SK-N-SH treated with all-trans-retinoic acid at 6 μM for 48 hours (cell line): ENCODE data around the gene RALGPS1.

ENCODE experiments used
- ATAC-seq: fragments of 200-7000 bp; cut with Tn5 transposase; 3 replicates; pipeline ENCODE4 v1.9.1; 2020; ENCODE audit warnings: mild to moderate bottlenecking, moderate library complexity
- BACH2 ChIP-seq: fragments of 250-450 bp; sonication (Bioruptor Pico); IDR thresholded peaks from 2 replicates; pipeline ENCODE4 v1.9.0; 2021; ENCODE audit warnings: mild to moderate bottlenecking, borderline replicate concordance
- CSDC2 ChIP-seq: fragments of 250-450 bp; sonication (Bioruptor Pico); IDR thresholded peaks from 2 replicates; pipeline ENCODE4 v1.5.0; 2020; ENCODE audit warnings: mild to moderate bottlenecking, moderate library complexity
- ESRRG ChIP-seq: fragments of 250-450 bp; sonication (Bioruptor Pico); IDR thresholded peaks from 2 replicates; pipeline ENCODE4 v1.6.1; 2021; ENCODE audit warnings: mild to moderate bottlenecking
- GLIS3 ChIP-seq: fragments of 250-450 bp; sonication (Bioruptor Pico); IDR thresholded peaks from 2 replicates; pipeline ENCODE4 v1.5.0; 2020; ENCODE audit warnings: mild to moderate bottlenecking, moderate library complexity
- ISL1 ChIP-seq: fragments of 250-450 bp; sonication (Bioruptor Pico); IDR thresholded peaks from 2 replicates; pipeline ENCODE4 v2.1.2; 2022; ENCODE audit warnings: mild to moderate bottlenecking, moderate library complexity
- OSR1 ChIP-seq: fragments of 250-450 bp; sonication (Bioruptor Pico); IDR thresholded peaks from 2 replicates; pipeline ENCODE4 v1.8.0; 2022; ENCODE audit warnings: moderate library complexity, mild to moderate bottlenecking, inconsistent platforms
- RARB ChIP-seq: fragments of 250-450 bp; sonication (Bioruptor Pico); IDR thresholded peaks from 2 replicates; pipeline ENCODE4 v1.8.0; 2021; ENCODE audit warnings: mild to moderate bottlenecking, moderate library complexity
- SNAI2 ChIP-seq: fragments of 250-450 bp; sonication (Bioruptor Pico); IDR thresholded peaks from 2 replicates; pipeline ENCODE4 v1.5.0; 2020; ENCODE audit warnings: mild to moderate bottlenecking, moderate library complexity
- TCF4 ChIP-seq: fragments of 250-450 bp; sonication (Bioruptor Pico); IDR thresholded peaks from 2 replicates; pipeline ENCODE4 v1.8.0; 2021; ENCODE audit warnings: mild to moderate bottlenecking, moderate library complexity, borderline replicate concordance
- TOX ChIP-seq: fragments of 250-450 bp; sonication (Bioruptor Pico); IDR thresholded peaks from 2 replicates; pipeline ENCODE4 v1.8.0; 2021; ENCODE audit warnings: mild to moderate bottlenecking, moderate library complexity, borderline replicate concordance
- ZC3H10 ChIP-seq: fragments of 250-450 bp; sonication (Bioruptor Pico); IDR thresholded peaks from 2 replicates; pipeline ENCODE4 v1.5.1; 2021; ENCODE audit warnings: mild to moderate bottlenecking, moderate library complexity
- ZFP3 ChIP-seq: fragments of 250-450 bp; sonication (Bioruptor Pico); IDR thresholded peaks from 2 replicates; pipeline ENCODE4 v1.5.0; 2020; ENCODE audit warnings: mild to moderate bottlenecking, moderate library complexity
- ZFP30 ChIP-seq: fragments of 450-650 bp; formaldehyde crosslinking; IDR thresholded peaks from 2 replicates; pipeline ENCODE4 v1.5.0; 2022; ENCODE audit warnings: mild to moderate bottlenecking, moderate library complexity
- ZNF565 ChIP-seq: fragments of 450-650 bp; formaldehyde crosslinking; conservative IDR thresholded peaks from 2 replicates; pipeline ENCODE4 v1.5.0; 2020; ENCODE audit warnings: low read depth, mild to moderate bottlenecking, moderate library complexity
- ZNF70 ChIP-seq: fragments of 450-650 bp; formaldehyde crosslinking; IDR thresholded peaks from 2 replicates; pipeline ENCODE4 v1.5.0; 2020; ENCODE audit warnings: mild to moderate bottlenecking, moderate library complexity
- ZNF8 ChIP-seq: fragments of 450-650 bp; formaldehyde crosslinking; IDR thresholded peaks from 2 replicates; pipeline ENCODE4 v1.5.0; 2020; ENCODE audit warnings: mild to moderate bottlenecking, moderate library complexity
- TF ChIP-seq, protein P1 (sequence below): fragments of 250-450 bp; sonication (Bioruptor Pico); IDR thresholded peaks from 2 replicates; pipeline ENCODE4 v1.8.0; 2020; ENCODE audit warnings: mild to moderate bottlenecking, moderate library complexity, borderline replicate concordance
- TF ChIP-seq, protein P2 (sequence below): fragments of 250-450 bp; sonication (Bioruptor Pico); IDR thresholded peaks from 2 replicates; pipeline ENCODE4 v1.8.0; 2021; ENCODE audit warnings: low read depth, mild to moderate bottlenecking, moderate library complexity, borderline replicate concordance
- TF ChIP-seq, protein P3 (sequence below): fragments of 250-450 bp; sonication (Bioruptor Pico); IDR thresholded peaks from 2 replicates; pipeline ENCODE4 v1.5.0; 2020; ENCODE audit warnings: mild to moderate bottlenecking, moderate library complexity
- TF ChIP-seq, protein P4 (sequence below): fragments of 250-450 bp; sonication (Bioruptor Pico); IDR thresholded peaks from 2 replicates; pipeline ENCODE4 v1.5.1; 2020; ENCODE audit warnings: low read depth, mild to moderate bottlenecking, moderate library complexity

The RALGPS1 gene

DNA sequence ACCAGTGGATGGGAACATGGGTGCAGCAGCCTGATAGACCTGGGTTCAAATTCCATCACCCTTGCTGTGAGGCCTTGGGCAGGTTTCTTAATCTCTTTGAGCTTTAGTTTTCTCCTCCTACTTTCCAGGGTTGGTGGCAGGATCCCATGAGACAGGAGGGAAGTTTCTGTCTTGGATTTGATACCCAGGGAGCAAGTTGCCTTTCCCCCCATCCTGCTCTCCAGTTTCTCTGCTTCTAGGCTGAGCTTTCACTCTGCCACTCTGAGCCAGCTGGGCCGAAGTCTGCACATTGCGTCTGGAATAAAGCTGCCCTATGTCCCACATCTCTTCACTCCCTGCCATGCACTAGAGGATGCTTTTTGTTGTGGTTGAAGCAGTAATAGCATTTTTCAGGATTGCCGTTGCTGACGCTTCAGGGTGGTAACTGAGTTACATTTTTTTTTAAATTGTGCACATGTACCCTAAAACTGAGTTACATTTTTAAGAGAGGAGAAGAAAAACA is 248.3 kb downstream of the RALGPS1 start (continued):
- TF ChIP-seq, protein P1, sequence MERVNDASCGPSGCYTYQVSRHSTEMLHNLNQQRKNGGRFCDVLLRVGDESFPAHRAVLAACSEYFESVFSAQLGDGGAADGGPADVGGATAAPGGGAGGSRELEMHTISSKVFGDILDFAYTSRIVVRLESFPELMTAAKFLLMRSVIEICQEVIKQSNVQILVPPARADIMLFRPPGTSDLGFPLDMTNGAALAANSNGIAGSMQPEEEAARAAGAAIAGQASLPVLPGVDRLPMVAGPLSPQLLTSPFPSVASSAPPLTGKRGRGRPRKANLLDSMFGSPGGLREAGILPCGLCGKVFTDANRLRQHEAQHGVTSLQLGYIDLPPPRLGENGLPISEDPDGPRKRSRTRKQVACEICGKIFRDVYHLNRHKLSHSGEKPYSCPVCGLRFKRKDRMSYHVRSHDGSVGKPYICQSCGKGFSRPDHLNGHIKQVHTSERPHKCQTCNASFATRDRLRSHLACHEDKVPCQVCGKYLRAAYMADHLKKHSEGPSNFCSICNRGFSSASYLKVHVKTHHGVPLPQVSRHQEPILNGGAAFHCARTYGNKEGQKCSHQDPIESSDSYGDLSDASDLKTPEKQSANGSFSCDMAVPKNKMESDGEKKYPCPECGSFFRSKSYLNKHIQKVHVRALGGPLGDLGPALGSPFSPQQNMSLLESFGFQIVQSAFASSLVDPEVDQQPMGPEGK (CRISPR knock-in tag) = no peak
- no peak for TF ChIP-seq OSR1 (CRISPR knock-in tag)

DNA sequence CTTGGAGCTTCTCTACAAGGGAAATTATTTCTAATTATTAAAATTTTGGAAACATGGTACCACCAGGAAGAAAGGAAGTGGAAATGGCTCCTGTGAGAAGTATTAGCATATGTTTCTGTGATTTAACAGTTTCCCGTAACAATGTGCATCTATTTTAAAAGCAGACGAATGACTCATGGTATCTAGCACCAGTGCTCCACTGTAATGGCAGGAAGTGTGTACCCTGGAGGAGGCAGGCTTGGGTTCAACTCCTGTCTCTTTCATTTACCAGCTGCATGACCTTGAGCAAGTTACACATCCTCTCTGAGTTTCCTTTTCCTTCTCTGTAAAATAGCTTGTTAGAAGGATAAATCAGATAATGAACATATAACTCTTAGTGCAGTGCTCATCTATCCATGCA is 248.8 kb downstream of the RALGPS1 start:
- TF ChIP-seq SNAI2 (CRISPR knock-in tag) (no peak), ZFP30 (CRISPR knock-in tag) (no peak), TOX (no peak), RARB (no peak), ZNF70 (CRISPR knock-in tag) (no peak), ESRRG (CRISPR knock-in tag) (no peak), ZC3H10 (CRISPR knock-in tag) (no peak), TCF4 (no peak), OSR1 (CRISPR knock-in tag) (no peak), GLIS3 (CRISPR knock-in tag) (no peak), CSDC2 (CRISPR knock-in tag) (no peak), ZNF8 (CRISPR knock-in tag) (no peak)
- TF ChIP-seq, protein P2, sequence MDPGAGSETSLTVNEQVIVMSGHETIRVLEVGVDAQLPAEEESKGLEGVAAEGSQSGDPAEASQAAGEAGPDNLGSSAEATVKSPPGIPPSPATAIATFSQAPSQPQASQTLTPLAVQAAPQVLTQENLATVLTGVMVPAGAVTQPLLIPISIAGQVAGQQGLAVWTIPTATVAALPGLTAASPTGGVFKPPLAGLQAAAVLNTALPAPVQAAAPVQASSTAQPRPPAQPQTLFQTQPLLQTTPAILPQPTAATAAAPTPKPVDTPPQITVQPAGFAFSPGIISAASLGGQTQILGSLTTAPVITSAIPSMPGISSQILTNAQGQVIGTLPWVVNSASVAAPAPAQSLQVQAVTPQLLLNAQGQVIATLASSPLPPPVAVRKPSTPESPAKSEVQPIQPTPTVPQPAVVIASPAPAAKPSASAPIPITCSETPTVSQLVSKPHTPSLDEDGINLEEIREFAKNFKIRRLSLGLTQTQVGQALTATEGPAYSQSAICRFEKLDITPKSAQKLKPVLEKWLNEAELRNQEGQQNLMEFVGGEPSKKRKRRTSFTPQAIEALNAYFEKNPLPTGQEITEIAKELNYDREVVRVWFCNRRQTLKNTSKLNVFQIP (CRISPR knock-in tag) = no peak
- TF ChIP-seq, protein P3, sequence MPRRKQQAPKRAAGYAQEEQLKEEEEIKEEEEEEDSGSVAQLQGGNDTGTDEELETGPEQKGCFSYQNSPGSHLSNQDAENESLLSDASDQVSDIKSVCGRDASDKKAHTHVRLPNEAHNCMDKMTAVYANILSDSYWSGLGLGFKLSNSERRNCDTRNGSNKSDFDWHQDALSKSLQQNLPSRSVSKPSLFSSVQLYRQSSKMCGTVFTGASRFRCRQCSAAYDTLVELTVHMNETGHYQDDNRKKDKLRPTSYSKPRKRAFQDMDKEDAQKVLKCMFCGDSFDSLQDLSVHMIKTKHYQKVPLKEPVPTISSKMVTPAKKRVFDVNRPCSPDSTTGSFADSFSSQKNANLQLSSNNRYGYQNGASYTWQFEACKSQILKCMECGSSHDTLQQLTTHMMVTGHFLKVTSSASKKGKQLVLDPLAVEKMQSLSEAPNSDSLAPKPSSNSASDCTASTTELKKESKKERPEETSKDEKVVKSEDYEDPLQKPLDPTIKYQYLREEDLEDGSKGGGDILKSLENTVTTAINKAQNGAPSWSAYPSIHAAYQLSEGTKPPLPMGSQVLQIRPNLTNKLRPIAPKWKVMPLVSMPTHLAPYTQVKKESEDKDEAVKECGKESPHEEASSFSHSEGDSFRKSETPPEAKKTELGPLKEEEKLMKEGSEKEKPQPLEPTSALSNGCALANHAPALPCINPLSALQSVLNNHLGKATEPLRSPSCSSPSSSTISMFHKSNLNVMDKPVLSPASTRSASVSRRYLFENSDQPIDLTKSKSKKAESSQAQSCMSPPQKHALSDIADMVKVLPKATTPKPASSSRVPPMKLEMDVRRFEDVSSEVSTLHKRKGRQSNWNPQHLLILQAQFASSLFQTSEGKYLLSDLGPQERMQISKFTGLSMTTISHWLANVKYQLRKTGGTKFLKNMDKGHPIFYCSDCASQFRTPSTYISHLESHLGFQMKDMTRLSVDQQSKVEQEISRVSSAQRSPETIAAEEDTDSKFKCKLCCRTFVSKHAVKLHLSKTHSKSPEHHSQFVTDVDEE (CRISPR knock-in tag) = no peak
- TF ChIP-seq, protein P4, sequence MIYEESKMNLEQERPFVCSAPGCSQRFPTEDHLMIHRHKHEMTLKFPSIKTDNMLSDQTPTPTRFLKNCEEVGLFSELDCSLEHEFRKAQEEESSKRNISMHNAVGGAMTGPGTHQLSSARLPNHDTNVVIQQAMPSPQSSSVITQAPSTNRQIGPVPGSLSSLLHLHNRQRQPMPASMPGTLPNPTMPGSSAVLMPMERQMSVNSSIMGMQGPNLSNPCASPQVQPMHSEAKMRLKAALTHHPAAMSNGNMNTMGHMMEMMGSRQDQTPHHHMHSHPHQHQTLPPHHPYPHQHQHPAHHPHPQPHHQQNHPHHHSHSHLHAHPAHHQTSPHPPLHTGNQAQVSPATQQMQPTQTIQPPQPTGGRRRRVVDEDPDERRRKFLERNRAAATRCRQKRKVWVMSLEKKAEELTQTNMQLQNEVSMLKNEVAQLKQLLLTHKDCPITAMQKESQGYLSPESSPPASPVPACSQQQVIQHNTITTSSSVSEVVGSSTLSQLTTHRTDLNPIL (CRISPR knock-in tag) = no peak
- TF ChIP-seq, protein P1 (CRISPR knock-in tag) = no peak
- TF ChIP-seq, all 23 proteins: peak for 0
- ATAC-seq = peak; percentile 75

DNA sequence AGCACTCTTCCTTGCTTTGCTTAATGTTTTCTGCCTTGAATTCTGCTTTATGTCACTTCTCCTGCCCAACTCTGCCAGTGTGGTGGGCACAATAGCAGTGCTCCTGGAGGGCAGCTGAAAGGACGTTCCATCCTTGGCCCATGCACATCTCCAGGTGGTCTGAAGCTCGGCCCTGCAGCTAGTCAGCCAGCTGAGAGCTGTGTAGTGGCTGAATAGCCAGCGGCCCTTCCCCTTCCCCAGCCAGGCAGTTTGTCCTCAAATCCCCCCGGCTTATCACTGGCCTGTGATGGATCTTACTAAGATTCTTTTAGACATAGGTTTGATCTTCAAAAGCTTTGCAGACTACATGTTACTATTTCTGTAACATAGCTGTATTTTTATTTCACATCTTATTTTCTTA is 250.5 kb downstream of the RALGPS1 start:
- no peak for ATAC-seq
- no peak for TF ChIP-seq BACH2
- TF ChIP-seq, protein P4 (CRISPR knock-in tag) = no peak
- no peak for TF ChIP-seq ESRRG (CRISPR knock-in tag)
- TF ChIP-seq, protein P3 (CRISPR knock-in tag) = no peak
- TF ChIP-seq OSR1 (CRISPR knock-in tag) = no peak
- no peak for TF ChIP-seq ZNF565 (CRISPR knock-in tag)
- TF ChIP-seq GLIS3 (CRISPR knock-in tag) = no peak
- TF ChIP-seq ZFP3 (CRISPR knock-in tag) = no peak
- no peak for TF ChIP-seq ZC3H10 (CRISPR knock-in tag)
- no peak for TF ChIP-seq TCF4
- TF ChIP-seq ZFP30 (CRISPR knock-in tag) = no peak
- no peak for TF ChIP-seq ISL1 (CRISPR knock-in tag)
- TF ChIP-seq ZNF8 (CRISPR knock-in tag) = no peak
